ENCODE data around the gene CD247. TPM values are rescaled to one million over a fixed set of nuclear protein-coding genes. Genes with fewer than 3 reads are reported as not detected.

Gene CD247
- total and polyA plus RNA-seq, 10 of the 15 experiments (the other 5 are each of a cell fraction or from before 2014, with no cell fraction given) = 0.10 to 0.77 (median 0.30) TPM

DNA sequence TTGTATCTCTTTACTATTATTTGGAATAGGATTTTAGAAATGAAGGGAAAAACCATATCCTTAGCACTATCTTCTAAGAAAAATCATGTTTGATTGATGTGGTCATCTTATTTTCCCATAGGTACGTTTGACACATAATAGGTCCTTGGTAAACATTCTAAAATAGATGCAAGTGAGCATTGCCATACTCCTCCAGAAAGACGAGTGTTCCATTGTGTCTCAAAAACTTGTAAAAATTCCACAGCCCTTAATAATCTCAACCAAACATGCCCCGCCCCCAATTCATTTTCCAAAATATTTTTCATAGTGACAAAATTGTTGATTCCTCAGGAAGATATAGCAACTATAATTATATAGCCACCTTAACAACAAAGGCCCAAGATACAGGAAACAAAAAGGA, 113.4 kb downstream of the CD247 start:
- CTCF ChIA-PET = interaction anchor here (0.7 to 1.5 kb wide), 5 partner anchors 8 to 390 kb away, joined by 3 to 4 read pairs (median 4); no protein-coding TSS in a partner anchor
- peaks cover 5 to 22% of the 10 kb centered on the region in 2 experiments; a peak in 3 of 4 replicates for H3K36me3 ChIP-seq (ENCODE audit: control insufficient read depth in 2 of 2, insufficient read depth in 2 of 2, low read length in 1 of 2)
- intact Hi-C loops (cut with micrococcal nuclease; ENCODE audit: unreplicated experiment) = loop anchor here (5.0 kb wide), 1 partner anchor 138 kb away; no protein-coding TSS in a partner anchor
- H3K79me2 ChIP-seq (ENCODE audit: control insufficient read depth, insufficient read depth, low read length) = no peaks in the 10 kb centered on the region
- no peak overlapping the region for H3K27ac ChIP-seq (ENCODE audit: control insufficient read depth, insufficient read depth)
- H3K4me3 ChIP-seq = no peak overlapping the region
- H2AFZ ChIP-seq (ENCODE audit: control insufficient read depth, low read depth, low read length) = no peak overlapping the region
- RAD21 ChIA-PET (ENCODE audit: unreplicated experiment) = no interaction called here
- BruUV-seq (replicated peaks) = no TSS peak
- FAIRE-seq (no peak), DNase-seq (ENCODE audit: low read depth, low spot score) (no peak), ATAC-seq (no peak)
- WGBS (ENCODE audit: insufficient coverage, insufficient replicate concordance, low lambda C conversion rate, missing lambda C conversion rate) = 98% methylated on average over 3 of the region's 3 CpGs
- no peak overlapping the region for H3K4me2 ChIP-seq (ENCODE audit: control insufficient read depth, insufficient read depth)
- no peak overlapping the region for H3K9ac ChIP-seq (ENCODE audit: control insufficient read depth, insufficient read depth, low read length)
- H3K27me3 ChIP-seq (replicated peaks in 1 of 2; ENCODE audit: control insufficient read depth in 2 of 2, insufficient read depth in 2 of 2, low read length in 1 of 2) = no peaks in the 10 kb centered on the region
- POLR2A ChIA-PET = no interaction called here
- in situ Hi-C loops (cut with MboI) = no loop called here
- H4K20me1 ChIP-seq (ENCODE audit: control insufficient read depth, insufficient read depth) = no peaks in the 10 kb centered on the region
- SMC1A ChIA-PET (ENCODE audit: uncharacterized antibody, unreplicated experiment) = interaction anchor here (0.9 to 4.4 kb wide), 3 partner anchors 36 to 129 kb away, joined by 3 to 29 read pairs (median 4); no protein-coding TSS in a partner anchor
- H3K9me3 ChIP-seq (replicated peaks; ENCODE audit: control insufficient read depth, insufficient read depth, low read length) = no peaks in the 10 kb centered on the region
- TF ChIP-seq, protein P1, sequence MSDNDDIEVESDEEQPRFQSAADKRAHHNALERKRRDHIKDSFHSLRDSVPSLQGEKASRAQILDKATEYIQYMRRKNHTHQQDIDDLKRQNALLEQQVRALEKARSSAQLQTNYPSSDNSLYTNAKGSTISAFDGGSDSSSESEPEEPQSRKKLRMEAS (IDR thresholded peaks at IDR 0.05; ENCODE audit: low read depth, low read length) = no peak
- TF ChIP-seq SMAD1 (IDR thresholded peaks at IDR 0.05; ENCODE audit: low read depth, partially characterized antibody) (no peak), TCF3 (IDR thresholded peaks at IDR 0.05; ENCODE audit: borderline replicate concordance, insufficient read depth, low read depth, low read length) (no peak), ZNF217 (IDR thresholded peaks at IDR 0.05) (no peak), JUND (IDR thresholded peaks at IDR 0.05; ENCODE audit: low read depth, low read length) (no peak), ZNF274 (IDR thresholded peaks at IDR 0.05; ENCODE audit: insufficient read depth, insufficient read length) (no peak), BMI1 (IDR thresholded peaks at IDR 0.05; ENCODE audit: borderline replicate concordance) (no peak), TARDBP (IDR thresholded peaks at IDR 0.05; ENCODE audit: borderline replicate concordance) (no peak), ZNF207 (IDR thresholded peaks at IDR 0.05; ENCODE audit: borderline replicate concordance) (no peak), STAT3 (IDR thresholded peaks at IDR 0.05; ENCODE audit: low read depth, low read length) (no peak)
- TF ChIP-seq, protein P2, sequence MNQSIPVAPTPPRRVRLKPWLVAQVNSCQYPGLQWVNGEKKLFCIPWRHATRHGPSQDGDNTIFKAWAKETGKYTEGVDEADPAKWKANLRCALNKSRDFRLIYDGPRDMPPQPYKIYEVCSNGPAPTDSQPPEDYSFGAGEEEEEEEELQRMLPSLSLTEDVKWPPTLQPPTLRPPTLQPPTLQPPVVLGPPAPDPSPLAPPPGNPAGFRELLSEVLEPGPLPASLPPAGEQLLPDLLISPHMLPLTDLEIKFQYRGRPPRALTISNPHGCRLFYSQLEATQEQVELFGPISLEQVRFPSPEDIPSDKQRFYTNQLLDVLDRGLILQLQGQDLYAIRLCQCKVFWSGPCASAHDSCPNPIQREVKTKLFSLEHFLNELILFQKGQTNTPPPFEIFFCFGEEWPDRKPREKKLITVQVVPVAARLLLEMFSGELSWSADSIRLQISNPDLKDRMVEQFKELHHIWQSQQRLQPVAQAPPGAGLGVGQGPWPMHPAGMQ (IDR thresholded peaks at IDR 0.05; ENCODE audit: borderline replicate concordance) = no peak
- no peaks in the 10 kb centered on the region for H3K4me1 ChIP-seq (ENCODE audit: control insufficient read depth, insufficient read depth, low read length)
